Epithelial cell of esophagus (primary cell): ENCODE data around the gene IQCM.
"Not testable (repeated sequence)": the region's sequence is repeated elsewhere in the genome, so short reads cannot be mapped to it uniquely, and the experiment has no call there.

Source experiments
- DNase-seq: peaks from one replicate; pipeline ENCODE4 v3.0.0; 2010; ENCODE audit warnings: low read depth
- H3K4me3 ChIP-seq: 2 replicates; pipeline ENCODE4 v1.5.1; 2011; ENCODE audit warnings: mild to moderate bottlenecking, low read length, control low read depth
- TF ChIP-seq, protein P1 (sequence below): IDR thresholded peaks from 2 replicates; pipeline ENCODE4 v1.5.1; 2011; ENCODE audit warnings: low read depth, mild to moderate bottlenecking, low read length, control low read depth, inconsistent platforms; ENCODE audit not compliant: insufficient read depth; ENCODE audit errors: missing control alignments

IQCM gene

GRCh38 chr4:149512501-149512900 lies 303.1 kb downstream of the IQCM start:
- DNase-seq, result no peak

DNA sequence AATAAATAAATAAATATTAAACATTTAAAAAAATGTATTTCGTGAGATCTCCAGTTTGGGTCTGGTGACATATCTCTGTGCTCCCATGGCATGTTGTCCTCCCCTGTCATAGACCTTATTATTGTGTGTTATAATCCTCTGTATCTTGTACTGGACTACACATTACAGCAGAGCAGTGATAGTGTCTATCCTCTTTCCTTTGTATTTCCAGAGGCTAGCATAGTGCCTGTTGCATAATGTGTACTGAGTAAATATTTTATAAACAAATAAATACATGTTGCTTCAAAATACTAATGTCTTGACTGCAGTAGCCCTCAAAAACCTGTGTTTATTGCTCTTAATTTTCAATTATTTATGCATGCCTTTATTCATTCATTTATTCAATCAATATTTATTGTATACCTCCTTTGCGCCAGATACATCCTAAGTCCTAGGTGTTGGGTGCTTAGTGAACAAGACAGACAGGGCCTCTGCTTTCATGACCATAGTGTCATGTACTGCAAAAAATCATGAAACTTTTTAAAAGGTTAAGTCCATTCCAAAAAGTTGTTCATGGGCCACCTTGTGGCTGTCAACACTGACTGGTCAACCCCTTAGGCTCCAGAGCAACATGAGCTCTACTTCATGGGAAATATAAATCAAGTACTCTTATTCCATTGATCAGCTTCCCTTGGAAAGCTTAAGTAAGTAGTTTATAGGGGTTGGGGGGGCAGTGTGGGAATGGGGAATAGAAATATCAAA lies 303.9 kb downstream of the IQCM start:
- H3K4me3 ChIP-seq, result no peak overlapping the region
- DNase-seq, result no peak
- TF ChIP-seq, protein P1, sequence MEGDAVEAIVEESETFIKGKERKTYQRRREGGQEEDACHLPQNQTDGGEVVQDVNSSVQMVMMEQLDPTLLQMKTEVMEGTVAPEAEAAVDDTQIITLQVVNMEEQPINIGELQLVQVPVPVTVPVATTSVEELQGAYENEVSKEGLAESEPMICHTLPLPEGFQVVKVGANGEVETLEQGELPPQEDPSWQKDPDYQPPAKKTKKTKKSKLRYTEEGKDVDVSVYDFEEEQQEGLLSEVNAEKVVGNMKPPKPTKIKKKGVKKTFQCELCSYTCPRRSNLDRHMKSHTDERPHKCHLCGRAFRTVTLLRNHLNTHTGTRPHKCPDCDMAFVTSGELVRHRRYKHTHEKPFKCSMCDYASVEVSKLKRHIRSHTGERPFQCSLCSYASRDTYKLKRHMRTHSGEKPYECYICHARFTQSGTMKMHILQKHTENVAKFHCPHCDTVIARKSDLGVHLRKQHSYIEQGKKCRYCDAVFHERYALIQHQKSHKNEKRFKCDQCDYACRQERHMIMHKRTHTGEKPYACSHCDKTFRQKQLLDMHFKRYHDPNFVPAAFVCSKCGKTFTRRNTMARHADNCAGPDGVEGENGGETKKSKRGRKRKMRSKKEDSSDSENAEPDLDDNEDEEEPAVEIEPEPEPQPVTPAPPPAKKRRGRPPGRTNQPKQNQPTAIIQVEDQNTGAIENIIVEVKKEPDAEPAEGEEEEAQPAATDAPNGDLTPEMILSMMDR, result no peak

More at GRCh38 chr4:149512501-149512900, 303.1 kb downstream of the IQCM start:
- TF ChIP-seq, protein P1, result no peak
- no peak overlapping the region for H3K4me3 ChIP-seq

DNA sequence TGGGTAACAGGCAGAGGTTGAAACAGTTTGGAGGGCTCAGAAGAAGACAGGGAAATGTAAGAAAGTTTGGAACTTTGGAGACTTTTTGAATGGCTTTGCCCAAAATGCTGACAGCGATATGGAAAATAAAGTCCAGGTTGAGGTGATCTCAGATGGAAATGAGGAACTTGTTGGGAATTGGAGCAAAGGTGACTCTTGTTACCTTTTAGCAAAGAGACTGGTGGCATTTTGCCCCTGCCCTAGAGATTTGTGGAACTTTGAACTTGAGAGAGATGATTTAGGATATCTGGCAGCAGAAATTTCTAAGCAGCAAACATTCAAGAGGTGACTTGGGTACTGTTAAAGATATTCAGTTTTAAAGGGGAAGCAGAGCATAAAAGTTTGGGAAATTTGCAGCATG lies 308.3 kb downstream of the IQCM start:
- not testable (repeated sequence) for DNase-seq

DNA sequence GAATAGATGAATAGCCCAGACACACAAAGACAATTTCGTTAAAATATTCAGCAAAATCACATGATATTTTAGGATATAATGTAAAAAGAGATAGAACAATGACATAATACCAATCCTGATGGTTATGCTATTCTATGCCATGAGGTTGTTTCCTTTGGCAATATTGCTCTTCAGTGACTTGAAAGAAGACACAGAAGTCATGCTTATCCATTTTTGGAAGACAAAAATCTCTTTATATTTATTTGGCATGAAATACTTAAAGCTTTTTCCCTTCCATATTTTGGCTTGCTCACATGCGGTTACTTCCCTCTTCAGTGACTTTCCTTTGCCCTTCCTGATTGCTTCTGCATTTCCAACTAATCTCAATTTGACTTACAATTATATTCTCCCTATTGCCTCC lies 314.8 kb downstream of the IQCM start:
- no peak for DNase-seq
- H3K4me3 ChIP-seq, result no peak overlapping the region
- TF ChIP-seq, protein P1, result no peak

More for the DNA sequence above, 308.3 kb downstream of the IQCM start:
- not testable (repeated sequence) for H3K4me3 ChIP-seq

DNA sequence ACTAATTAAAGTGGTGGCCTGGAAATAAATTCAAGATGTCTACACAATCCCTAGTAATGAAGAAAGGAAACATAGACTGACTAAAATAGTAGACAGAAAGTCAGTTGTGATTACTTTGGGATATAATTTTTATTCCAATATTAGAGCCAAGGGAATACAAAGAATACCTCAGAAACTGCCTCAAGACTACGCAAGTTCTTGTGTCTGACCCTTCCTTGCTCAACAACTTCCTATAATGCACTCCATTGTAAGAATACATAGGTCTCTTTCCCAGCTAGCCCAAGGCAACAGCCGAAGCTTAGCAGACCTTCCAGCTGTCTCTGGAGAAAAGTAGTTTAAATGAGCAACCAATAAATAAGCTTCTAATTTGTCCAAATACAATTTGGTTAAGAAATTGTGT lies 315.9 kb downstream of the IQCM start:
- DNase-seq, result no peak
- H3K4me3 ChIP-seq, result no peak overlapping the region
- TF ChIP-seq, protein P1, result no peak

DNA sequence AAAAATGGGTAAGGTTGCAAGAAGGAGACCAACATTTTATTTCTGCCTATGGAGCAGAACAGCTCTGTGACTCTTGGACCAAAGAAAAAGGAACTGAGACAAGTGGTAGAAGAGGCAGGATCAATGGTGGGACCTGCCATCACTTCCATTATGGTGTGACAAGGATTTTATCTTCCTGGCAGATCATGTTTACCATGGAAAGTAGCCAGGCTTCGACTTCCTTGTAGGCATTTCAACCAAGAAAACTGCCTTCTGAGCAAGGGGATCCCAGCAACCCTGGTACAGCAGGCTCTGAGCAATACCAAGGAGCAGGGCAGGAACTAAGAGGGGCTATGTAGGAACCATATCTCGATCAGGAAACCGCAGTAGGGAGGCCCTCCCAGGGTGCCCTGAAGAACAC lies 317.4 kb downstream of the IQCM start:
- TF ChIP-seq, protein P1, result no peak
- H3K4me3 ChIP-seq, result no peak overlapping the region
- no peak for DNase-seq

DNA sequence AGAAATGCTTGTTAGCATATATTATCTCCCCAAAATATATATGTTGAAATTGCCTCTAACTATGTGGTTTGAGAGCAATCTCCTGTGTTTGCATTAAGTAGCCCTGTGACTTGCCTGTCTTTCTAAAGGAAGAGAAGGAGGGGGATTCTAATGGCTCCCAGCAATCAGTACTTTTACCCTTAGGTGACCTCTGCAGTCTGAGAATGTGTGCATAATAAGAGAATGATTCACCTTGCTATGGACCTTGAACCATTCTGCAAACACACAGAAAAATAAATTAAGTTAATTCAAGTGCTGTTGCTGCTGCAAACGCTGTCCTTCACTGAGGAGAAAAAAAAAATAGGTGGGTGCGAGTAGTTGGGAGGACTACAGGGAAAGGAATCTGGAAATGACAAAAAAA lies 322.2 kb downstream of the IQCM start:
- H3K4me3 ChIP-seq, result no peak overlapping the region
- no peak for DNase-seq
- TF ChIP-seq, protein P1, result no peak
